Ectodermal cell (in vitro differentiated cells): ENCODE data around the gene POLD2.

Source experiments
- H3K27ac ChIP-seq: 2 replicates; pipeline ENCODE4 v1.7.0; 2013; ENCODE audit warnings: mild to moderate bottlenecking, low read depth, low read length; ENCODE audit not compliant: insufficient read depth, poor library complexity, severe bottlenecking
- H3K27me3 ChIP-seq: 2 replicates; pipeline ENCODE4 v1.7.0; 2013; ENCODE audit warnings: mild to moderate bottlenecking, low read length; ENCODE audit not compliant: insufficient read depth, control insufficient read depth, poor library complexity, severe bottlenecking
- H3K36me3 ChIP-seq: one replicate; pipeline ENCODE4 v1.7.0; 2013; ENCODE audit warnings: low read length; ENCODE audit not compliant: control insufficient read depth, insufficient read depth
- H3K4me1 ChIP-seq: one replicate; pipeline ENCODE4 v1.7.0; 2013; ENCODE audit warnings: low read length; ENCODE audit not compliant: control insufficient read depth, insufficient read depth
- H3K4me3 ChIP-seq: 2 replicates; pipeline ENCODE4 v1.7.0; 2013; ENCODE audit warnings: low read depth, low read length, control low read depth; ENCODE audit not compliant: insufficient read depth
- H3K9me3 ChIP-seq: 2 replicates; pipeline ENCODE4 v1.7.0; 2013; ENCODE audit warnings: mild to moderate bottlenecking, low read length, moderate library complexity; ENCODE audit not compliant: control insufficient read depth
- WGBS, 2 experiments: methylation state at CpG; one replicate each; pipeline ENCODE4 v1.1.7; 2013; ENCODE audit warnings: missing lambda C conversion rate in 2 of 2; 5-methylcytosine and 5-hydroxymethylcytosine counted together

The POLD2 gene

DNA sequence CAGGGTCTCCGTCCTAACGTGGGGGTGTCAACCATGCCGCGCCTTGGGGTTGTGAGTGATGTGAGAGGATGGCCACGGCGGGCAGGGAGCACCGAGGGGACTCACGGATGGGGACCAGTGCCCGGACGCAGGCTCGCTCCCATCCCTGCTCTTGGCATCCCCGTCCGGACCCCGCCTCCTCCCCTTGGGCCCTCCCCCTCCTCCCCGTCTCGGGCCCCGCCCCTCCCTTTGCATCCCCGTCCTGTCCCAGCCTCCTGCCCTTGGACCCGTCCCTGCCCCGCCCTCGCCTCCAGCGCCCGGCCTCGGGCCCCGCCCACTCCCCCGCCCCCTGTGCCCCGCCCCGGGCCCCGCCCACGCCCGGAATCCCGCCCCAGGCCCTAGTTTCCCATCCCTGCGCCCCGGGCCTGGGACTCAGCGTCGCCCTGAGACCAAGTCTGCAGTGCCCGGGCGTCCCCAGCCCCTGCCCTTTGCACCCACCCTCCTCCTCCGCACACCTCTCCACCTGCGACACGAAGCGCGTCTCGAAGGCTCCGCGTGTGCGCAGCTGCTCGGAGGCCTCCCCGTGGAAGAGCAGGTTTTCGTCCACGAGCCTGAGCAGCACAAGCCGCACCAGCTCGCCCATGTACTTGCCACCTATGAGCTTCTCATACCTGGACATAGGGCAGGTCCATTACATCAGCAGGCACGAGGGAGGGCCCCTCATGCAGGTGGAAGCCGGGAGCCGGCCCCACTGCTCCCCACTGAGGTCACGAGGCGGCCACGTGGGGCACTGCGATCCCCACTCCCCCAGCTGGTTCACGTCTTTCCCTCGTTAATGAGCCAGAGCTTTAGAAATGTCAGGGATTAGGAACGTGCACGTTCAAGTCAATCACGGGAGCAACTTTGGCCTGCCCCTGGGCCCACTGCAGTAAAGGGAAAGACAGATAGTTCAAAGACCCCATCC, 22.9 kb upstream of the POLD2 start:
- Histone ChIP-seq H3K4me1 (peaks cover 16% of the 10 kb centered on the region), H3K27me3 (peaks cover 29% of the 10 kb centered on the region), H3K36me3 (no peaks in the 10 kb centered on the region), H3K27ac (no peak overlapping the region), H3K4me3 (peak overlapping the region; percentile 24), H3K9me3 (no peaks in the 10 kb centered on the region)
- WGBS, 2 experiments = 32 to 33% methylated on average over 61 to 63 of the region's 65 CpGs

DNA sequence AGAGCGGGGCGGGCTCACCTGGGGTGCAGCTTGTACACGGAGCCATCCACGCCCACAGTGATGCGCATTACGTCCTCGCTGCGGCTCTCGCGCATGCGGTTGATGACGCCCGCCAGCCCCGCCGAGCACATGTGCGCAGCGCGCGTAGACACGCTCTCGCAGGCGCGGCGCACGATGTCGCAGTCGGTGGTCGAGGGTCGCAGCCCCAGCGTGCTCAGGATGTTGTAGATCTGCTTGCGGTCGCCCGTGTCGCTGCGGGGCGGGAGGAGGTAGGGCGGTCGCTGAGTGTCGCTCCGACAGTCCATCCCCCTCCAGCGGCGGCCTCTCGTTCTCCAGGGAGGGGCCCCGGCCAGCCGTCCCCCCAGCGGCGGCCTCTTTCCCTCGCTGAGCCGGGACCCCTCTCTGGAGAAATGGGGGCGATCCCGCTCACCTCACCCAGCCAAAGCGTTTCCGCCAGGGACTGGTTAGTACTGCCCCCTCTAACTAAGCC, 22.2 kb upstream of the POLD2 start:
- Histone ChIP-seq H3K27me3 (peaks cover 29% of the 10 kb centered on the region), H3K4me3 (peak overlapping the region; percentile 24), H3K4me1 (peaks cover 16% of the 10 kb centered on the region), H3K27ac (no peak overlapping the region), H3K9me3 (no peaks in the 10 kb centered on the region), H3K36me3 (no peaks in the 10 kb centered on the region)
- 26 to 27% methylated on average over 53 of the region's 53 CpGs for WGBS, 2 experiments

DNA sequence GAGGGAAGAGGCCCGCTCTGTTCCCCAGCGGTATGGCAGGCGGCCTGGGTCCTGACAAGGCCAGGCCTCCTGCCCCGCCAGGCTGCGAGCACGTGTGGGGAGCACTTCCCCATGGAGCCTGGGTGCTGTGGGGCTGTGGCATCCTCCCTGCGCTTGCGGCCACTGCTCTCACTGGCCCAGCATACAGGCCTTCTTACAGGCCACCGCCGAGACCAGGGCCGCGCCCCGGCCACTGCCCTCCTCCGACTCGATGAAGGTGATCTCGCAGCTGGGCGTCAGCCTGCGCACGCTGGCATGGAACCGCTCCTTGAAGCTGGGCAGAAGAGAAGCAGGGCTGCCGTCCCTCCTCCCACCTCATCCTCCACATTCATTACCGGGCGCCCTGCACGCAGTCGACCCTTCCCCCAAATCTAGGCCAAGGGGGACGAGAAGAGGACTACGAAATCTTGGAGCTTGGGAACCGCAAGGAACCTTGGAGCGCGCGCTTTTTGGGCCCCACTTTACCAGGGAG, 21.7 kb upstream of the POLD2 start:
- Histone ChIP-seq H3K36me3 (no peaks in the 10 kb centered on the region), H3K9me3 (no peaks in the 10 kb centered on the region), H3K4me1 (peaks cover 16% of the 10 kb centered on the region), H3K27me3 (peaks cover 29% of the 10 kb centered on the region), H3K27ac (no peak overlapping the region), H3K4me3 (peak overlapping the region; percentile 24)
- 87 to 88% methylated on average over 31 of the region's 31 CpGs for WGBS, 2 experiments

- Histone ChIP-seq H3K4me1 (peaks cover 16% of the 10 kb centered on the region), H3K27ac (no peak overlapping the region), H3K36me3 (no peaks in the 10 kb centered on the region), H3K9me3 (no peaks in the 10 kb centered on the region), H3K4me3 (no peak overlapping the region), H3K27me3 (peaks cover 29% of the 10 kb centered on the region)
- 93 to 94% methylated on average over 6 of the region's 6 CpGs for WGBS, 2 experiments
These were observed 21.1 kb upstream of the POLD2 start for GRCh38 chr7:44144426-44144967.

- no peaks in the 10 kb centered on the region for H3K9me3 ChIP-seq
- H3K27ac ChIP-seq = no peak overlapping the region
- peaks cover 29% of the 10 kb centered on the region for H3K27me3 ChIP-seq
- H3K4me1 ChIP-seq = peaks cover 16% of the 10 kb centered on the region
- WGBS, 2 experiments = 93% methylated on average over 6 of the region's 6 CpGs
- no peaks in the 10 kb centered on the region for H3K36me3 ChIP-seq
- no peak overlapping the region for H3K4me3 ChIP-seq
These were observed 20.4 kb upstream of the POLD2 start for GRCh38 chr7:44143646-44144250.

DNA sequence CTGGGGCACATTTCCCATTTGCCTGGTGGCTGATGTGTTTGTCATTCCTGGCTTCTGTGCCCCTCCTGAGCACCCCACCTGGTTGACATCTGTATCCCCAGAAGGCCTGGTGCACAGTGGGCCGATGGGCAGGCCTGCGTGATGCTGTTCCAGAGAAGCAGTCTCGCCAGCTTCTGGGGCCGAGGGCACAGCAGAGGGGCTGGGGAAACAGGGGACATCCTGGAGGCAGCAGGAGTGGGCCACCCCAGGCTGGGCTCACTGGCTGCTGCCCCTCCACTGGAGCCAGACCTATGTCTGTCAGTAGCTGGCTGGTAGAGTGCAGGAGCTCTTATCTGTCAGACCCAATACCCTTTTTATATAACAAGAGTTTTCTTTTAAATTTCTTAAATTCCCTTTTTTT, 18.7 kb upstream of the POLD2 start:
- H3K27me3 ChIP-seq = peaks cover 29% of the 10 kb centered on the region
- 92 to 97% methylated on average over 4 of the region's 4 CpGs for WGBS, 2 experiments
- no peak overlapping the region for H3K4me3 ChIP-seq
- peaks cover 10% of the 10 kb centered on the region for H3K4me1 ChIP-seq
- H3K9me3 ChIP-seq = no peaks in the 10 kb centered on the region
- no peak overlapping the region for H3K27ac ChIP-seq
- no peaks in the 10 kb centered on the region for H3K36me3 ChIP-seq

- H3K36me3 ChIP-seq = no peaks in the 10 kb centered on the region
- H3K27ac ChIP-seq = no peak within 1 kb of the TSS
- peaks cover 3% of the 10 kb centered on the region for H3K4me1 ChIP-seq
- H3K27me3 ChIP-seq = peaks cover 27% of the 10 kb centered on the region
- 72 to 76% methylated on average over 6 of the region's 6 CpGs for WGBS, 2 experiments
- no peaks in the 10 kb centered on the region for H3K9me3 ChIP-seq
- no peak within 1 kb of the TSS for H3K4me3 ChIP-seq
These were observed 18.0 kb upstream of the POLD2 start, which contains the start of gene MYL7 for GRCh38 chr7:44141221-44141850. MYL7 (minus strand) TSS chr7:44141332; CDS start chr7:44141305, 27 bp downstream.

DNA sequence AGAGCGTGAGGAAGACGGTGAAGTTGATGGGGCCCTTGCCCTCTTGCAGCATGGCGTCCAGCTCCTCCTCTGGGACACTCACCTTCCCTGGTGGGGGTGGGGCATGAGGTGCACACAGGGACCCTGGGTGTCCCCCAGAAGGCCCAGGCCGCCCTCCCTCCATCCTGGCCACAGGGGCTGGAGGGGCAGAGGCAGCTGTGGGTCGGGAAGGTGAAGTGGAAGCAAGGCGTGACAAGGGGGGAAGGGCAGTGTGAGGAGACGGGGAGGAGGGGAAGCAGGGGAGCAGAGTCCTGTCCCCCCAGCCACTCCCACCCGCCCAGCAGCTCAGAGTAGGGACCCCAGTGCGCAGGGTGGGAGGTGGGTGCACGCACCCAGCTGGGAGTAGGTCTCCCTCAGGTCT, 17.0 kb upstream of the POLD2 start:
- Histone ChIP-seq H3K36me3 (no peaks in the 10 kb centered on the region), H3K4me3 (no peak overlapping the region), H3K27ac (no peak overlapping the region), H3K9me3 (no peaks in the 10 kb centered on the region), H3K4me1 (no peaks in the 10 kb centered on the region), H3K27me3 (peaks cover 17% of the 10 kb centered on the region)
- WGBS, 2 experiments = 89 to 94% methylated on average over 10 of the region's 10 CpGs

DNA sequence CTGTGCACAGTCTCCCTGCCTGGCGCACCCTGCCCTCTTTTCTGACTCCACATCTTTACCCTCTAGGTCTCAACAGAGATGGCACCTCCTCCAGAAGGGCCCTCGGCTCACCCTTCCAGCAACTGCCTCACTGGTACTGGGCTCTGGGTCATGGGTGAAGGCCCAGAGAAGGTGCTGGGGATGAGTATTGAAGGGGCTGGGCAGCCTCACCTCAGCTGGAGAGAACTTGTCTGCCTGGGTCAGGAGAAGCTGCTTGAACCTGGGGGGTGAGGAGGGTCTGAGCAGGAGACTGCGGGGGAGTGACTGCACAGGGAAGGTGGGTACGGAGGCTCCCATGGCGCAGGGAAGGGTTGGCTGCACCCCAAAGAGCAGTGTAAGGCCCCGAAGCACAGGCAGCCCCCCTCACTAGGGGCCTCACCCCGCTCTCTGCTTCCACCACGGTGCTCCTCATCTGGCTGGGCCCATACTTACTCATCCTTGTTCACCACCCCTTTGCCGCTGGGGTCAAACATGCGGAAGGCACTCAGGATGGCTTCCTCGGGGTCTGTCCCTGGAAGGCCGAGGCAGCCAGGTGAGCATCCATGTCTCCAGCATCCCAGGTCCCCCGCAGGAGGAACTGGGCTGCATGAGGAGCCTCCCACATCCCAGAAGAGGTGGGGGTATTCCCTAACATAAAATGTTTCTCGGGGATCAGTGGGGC, 16.1 kb upstream of the POLD2 start:
- H3K9me3 ChIP-seq = no peaks in the 10 kb centered on the region
- no peaks in the 10 kb centered on the region for H3K4me1 ChIP-seq
- H3K27me3 ChIP-seq = peaks cover 8% of the 10 kb centered on the region
- H3K36me3 ChIP-seq = no peaks in the 10 kb centered on the region
- H3K27ac ChIP-seq = no peak overlapping the region
- 93 to 94% methylated on average over 14 of the region's 14 CpGs for whole genome bisulfite sequencing, 2 experiments
- no peak overlapping the region for H3K4me3 ChIP-seq
